GM18951 (cell line): ENCODE measurements around the gene C12orf57.
A peak's percentile ranks its signal among the peaks of the same experiment; 100 is the strongest.

Source experiments
- POLR2A ChIP-seq: IDR thresholded peaks from 4 replicates; pipeline ENCODE4 v1.6.1; 2011; ENCODE audit warnings: mild to moderate bottlenecking; ENCODE audit not compliant: insufficient read length, insufficient read depth; ENCODE audit errors: extremely low read depth
- in situ Hi-C: fragments of 300-500 bp; cut with MboI; formaldehyde crosslinking; loops from one replicate; pipeline ENCODE4 v1.12.0; 2022; ENCODE audit warnings: low sequenced_read_pairs, mixed read lengths, inconsistent platforms; ENCODE audit not compliant: unreplicated experiment

Gene C12orf57

GRCh38 chr12:6957151-6957701 is 13.4 kb downstream of the C12orf57 start:
- no peak for TF ChIP-seq POLR2A
- in situ Hi-C loops: no loop called here

GRCh38 chr12:6957741-6958608 is 14.2 kb downstream of the C12orf57 start:
- TF ChIP-seq POLR2A: no peak
- in situ Hi-C loops: no loop called here

- in situ Hi-C loops: no loop called here
- no peak for TF ChIP-seq POLR2A
These were observed 14.8 kb downstream of the C12orf57 start for GRCh38 chr12:6958609-6959057.

- TF ChIP-seq POLR2A: peak; percentile 81
- in situ Hi-C loops: no loop called here
These were observed 15.4 kb downstream of the C12orf57 start for GRCh38 chr12:6959058-6959804.

- no peak for TF ChIP-seq POLR2A
- in situ Hi-C loops: no loop called here
These were observed 16.2 kb downstream of the C12orf57 start for GRCh38 chr12:6959805-6960592.

GRCh38 chr12:6960593-6961277 is 16.9 kb downstream of the C12orf57 start:
- no peak for TF ChIP-seq POLR2A
- in situ Hi-C loops: no loop called here

- in situ Hi-C loops: no loop called here
- peak; percentile 48 for TF ChIP-seq POLR2A
These were observed 17.5 kb downstream of the C12orf57 start for GRCh38 chr12:6961278-6961694.

GRCh38 chr12:6961695-6962284 is 18.0 kb downstream of the C12orf57 start:
- TF ChIP-seq POLR2A: peak; percentile 39
- in situ Hi-C loops: no loop called here

GRCh38 chr12:6962285-6963015 is 18.6 kb downstream of the C12orf57 start:
- TF ChIP-seq POLR2A: no peak
- in situ Hi-C loops: no loop called here

- no peak for TF ChIP-seq POLR2A
- in situ Hi-C loops: no loop called here
These were observed 19.4 kb downstream of the C12orf57 start for GRCh38 chr12:6963016-6963731.
